HG03060 (cell line): Measurements from ENCODE around the gene AGAP3.

Experiments
- ATAC-seq: cut with Tn5 transposase; IDR thresholded peaks from one replicate; pipeline ENCODE4 v1.9.1; 2021; ENCODE audit warnings: low read depth, moderate number of reproducible peaks; ENCODE audit not compliant: unreplicated experiment

The AGAP3 gene

GRCh38 chr7:151087245-151088018 lies 1.2 kb downstream of the AGAP3 start:
- no peak for ATAC-seq

GRCh38 chr7:151088019-151088855 lies 2.0 kb downstream of the AGAP3 start:
- no peak for ATAC-seq

GRCh38 chr7:151088856-151089699 lies 2.8 kb downstream of the AGAP3 start:
- no peak for ATAC-seq

GRCh38 chr7:151089893-151090730 lies 3.8 kb downstream of the AGAP3 start:
- ATAC-seq = no peak

GRCh38 chr7:151091003-151091402 lies 4.7 kb downstream of the AGAP3 start:
- ATAC-seq = no peak

GRCh38 chr7:151091431-151091830 lies 5.2 kb downstream of the AGAP3 start:
- no peak for ATAC-seq

GRCh38 chr7:151091988-151092387 lies 5.7 kb downstream of the AGAP3 start:
- ATAC-seq = no peak

GRCh38 chr7:151093748-151094147 lies 7.5 kb downstream of the AGAP3 start:
- ATAC-seq = no peak

GRCh38 chr7:151094675-151095074 lies 8.4 kb downstream of the AGAP3 start:
- ATAC-seq = no peak

- no peak for ATAC-seq
Observed at GRCh38 chr7:151095123-151095797, 9.0 kb downstream of the AGAP3 start.

GRCh38 chr7:151095828-151096475 lies 9.7 kb downstream of the AGAP3 start:
- no peak for ATAC-seq

GRCh38 chr7:151099486-151100211 lies 13.4 kb downstream of the AGAP3 start:
- no peak for ATAC-seq

GRCh38 chr7:151100921-151101320 lies 14.6 kb downstream of the AGAP3 start:
- no peak for ATAC-seq

- ATAC-seq = no peak
Observed at GRCh38 chr7:151101621-151102396, 15.5 kb downstream of the AGAP3 start.

GRCh38 chr7:151102991-151103390 lies 16.7 kb downstream of the AGAP3 start:
- ATAC-seq = no peak

GRCh38 chr7:151103973-151104372 lies 17.7 kb downstream of the AGAP3 start:
- ATAC-seq = no peak

- ATAC-seq = no peak
Observed at GRCh38 chr7:151104411-151105235, 18.3 kb downstream of the AGAP3 start.
